ENCODE results near the gene DENND1A.

The DENND1A gene

GRCh38 chr9:123743737-123744136 lies 186.2 kb downstream of the DENND1A start:
- no peak overlapping the region for H2BK15ac ChIP-seq (ENCODE audit: low read length)
- H3K27ac ChIP-seq (replicated peaks; ENCODE audit: low read length), result no peak overlapping the region
- H3K14ac ChIP-seq (ENCODE audit: low read length), result no peak overlapping the region
- H3K4me2 ChIP-seq (ENCODE audit: insufficient read depth, low read length, poor library complexity, severe bottlenecking), result no peak overlapping the region
- H3K27me3 ChIP-seq (ENCODE audit: control insufficient read depth in 3 of 3, insufficient read depth in 3 of 3, low read depth in 1 of 3, low read length in 3 of 3), result no peaks in the 10 kb centered on the region
- no peak overlapping the region for H2BK120ac ChIP-seq (ENCODE audit: low read depth, low read length)
- no peak overlapping the region for H2BK12ac ChIP-seq (ENCODE audit: low read length)
- H3K18ac ChIP-seq (ENCODE audit: low read length), result no peak overlapping the region
- no peak overlapping the region for H2BK5ac ChIP-seq (ENCODE audit: low read length)
- peaks cover 2% of the 10 kb centered on the region for H3K79me1 ChIP-seq (ENCODE audit: low read depth, low read length)
- H3K9ac ChIP-seq (ENCODE audit: low read depth, low read length, poor library complexity), result no peak overlapping the region
- H3K36me3 ChIP-seq (replicated peaks in 1 of 2; ENCODE audit: control insufficient read depth in 2 of 2, insufficient read depth in 2 of 2, low read length in 2 of 2), result no peaks in the 10 kb centered on the region
- no peak overlapping the region for H4K91ac ChIP-seq (ENCODE audit: low read depth, low read length, poor library complexity)
- WGBS, 2 donors (ENCODE audit: extremely low coverage in 2 of 2, insufficient read length in 2 of 2, insufficient replicate concordance in 1 of 2), result no CpG with 5 or more reads among the region's 4 CpGs
- no peak for DNase-seq (ENCODE audit: low spot score)
- no peak overlapping the region for H4K8ac ChIP-seq (ENCODE audit: low read depth, low read length)
- H3K4ac ChIP-seq (ENCODE audit: low read length), result no peak overlapping the region
- no peak overlapping the region for H3K4me3 ChIP-seq (ENCODE audit: low read length in 2 of 2)
- H3K23ac ChIP-seq (ENCODE audit: low read depth, low read length, poor library complexity), result no peak overlapping the region
- no peaks in the 10 kb centered on the region for H3K9me3 ChIP-seq (replicated peaks in 1 of 2; ENCODE audit: control insufficient read depth in 2 of 2, insufficient read depth in 1 of 2, low read depth in 1 of 2, low read length in 2 of 2)
- no peak overlapping the region for H2AK5ac ChIP-seq (ENCODE audit: low read depth, low read length)
- no peak overlapping the region for H2AFZ ChIP-seq (ENCODE audit: low read length)
- H3K4me1 ChIP-seq (ENCODE audit: control insufficient read depth in 2 of 2, insufficient read depth in 1 of 2, low read depth in 1 of 2, low read length in 2 of 2), result peaks cover 6 to 10% of the 10 kb centered on the region in 2 donors

GRCh38 chr9:123742009-123742767 lies 187.7 kb downstream of the DENND1A start:
- Histone ChIP-seq H2AFZ (ENCODE audit: low read length) (peak overlapping the region; percentile 13), H2BK12ac (ENCODE audit: low read length) (no peak overlapping the region), H3K4me3 (ENCODE audit: low read length in 2 of 2) (no peak overlapping the region), H3K23ac (ENCODE audit: low read depth, low read length, poor library complexity) (no peak overlapping the region), H3K79me1 (ENCODE audit: low read depth, low read length) (peaks cover 2% of the 10 kb centered on the region), H3K4me1 (ENCODE audit: control insufficient read depth in 2 of 2, insufficient read depth in 1 of 2, low read depth in 1 of 2, low read length in 2 of 2) (peaks cover 6 to 11% of the 10 kb centered on the region in 2 donors), H3K36me3 (replicated peaks in 1 of 2; ENCODE audit: control insufficient read depth in 2 of 2, insufficient read depth in 2 of 2, low read length in 2 of 2) (no peaks in the 10 kb centered on the region), H3K9ac (ENCODE audit: low read depth, low read length, poor library complexity) (no peak overlapping the region), H2BK15ac (ENCODE audit: low read length) (no peak overlapping the region), H2BK120ac (ENCODE audit: low read depth, low read length) (no peak overlapping the region), H4K91ac (ENCODE audit: low read depth, low read length, poor library complexity) (no peak overlapping the region), H3K4me2 (ENCODE audit: insufficient read depth, low read length, poor library complexity, severe bottlenecking) (no peak overlapping the region), H3K4ac (ENCODE audit: low read length) (no peak overlapping the region), H3K9me3 (replicated peaks in 1 of 2; ENCODE audit: control insufficient read depth in 2 of 2, insufficient read depth in 1 of 2, low read depth in 1 of 2, low read length in 2 of 2) (no peaks in the 10 kb centered on the region), H3K27ac (replicated peaks; ENCODE audit: low read length) (peak overlapping the region; percentile 51), H2BK5ac (ENCODE audit: low read length) (no peak overlapping the region), H2AK5ac (ENCODE audit: low read depth, low read length) (no peak overlapping the region), H3K27me3 (ENCODE audit: control insufficient read depth in 3 of 3, insufficient read depth in 3 of 3, low read depth in 1 of 3, low read length in 3 of 3) (no peaks in the 10 kb centered on the region), H3K14ac (ENCODE audit: low read length) (no peak overlapping the region), H3K18ac (ENCODE audit: low read length) (no peak overlapping the region), H4K8ac (ENCODE audit: low read depth, low read length) (no peak overlapping the region)
- WGBS, 2 donors (ENCODE audit: extremely low coverage in 2 of 2, insufficient read length in 2 of 2, insufficient replicate concordance in 1 of 2), result no CpG with 5 or more reads among the region's 7 CpGs
- peak; percentile 27 for DNase-seq (ENCODE audit: low spot score)

- no peak overlapping the region for H2BK12ac ChIP-seq (ENCODE audit: low read length)
- DNase-seq (ENCODE audit: low spot score), result no peak
- H3K4me1 ChIP-seq (ENCODE audit: control insufficient read depth in 2 of 2, insufficient read depth in 1 of 2, low read depth in 1 of 2, low read length in 2 of 2), result peaks cover 6 to 11% of the 10 kb centered on the region in 2 donors
- H3K27me3 ChIP-seq (ENCODE audit: control insufficient read depth in 3 of 3, insufficient read depth in 3 of 3, low read depth in 1 of 3, low read length in 3 of 3), result no peaks in the 10 kb centered on the region
- H2BK120ac ChIP-seq (ENCODE audit: low read depth, low read length), result no peak overlapping the region
- H2BK5ac ChIP-seq (ENCODE audit: low read length), result no peak overlapping the region
- no peak overlapping the region for H3K4me3 ChIP-seq (ENCODE audit: low read length in 2 of 2)
- H3K9me3 ChIP-seq (replicated peaks in 1 of 2; ENCODE audit: control insufficient read depth in 2 of 2, insufficient read depth in 1 of 2, low read depth in 1 of 2, low read length in 2 of 2), result no peaks in the 10 kb centered on the region
- no peak overlapping the region for H2AFZ ChIP-seq (ENCODE audit: low read length)
- WGBS, 2 donors (ENCODE audit: extremely low coverage in 2 of 2, insufficient read length in 2 of 2, insufficient replicate concordance in 1 of 2), result no CpG with 5 or more reads among the region's 3 CpGs
- H3K36me3 ChIP-seq (replicated peaks in 1 of 2; ENCODE audit: control insufficient read depth in 2 of 2, insufficient read depth in 2 of 2, low read length in 2 of 2), result no peaks in the 10 kb centered on the region
- H2BK15ac ChIP-seq (ENCODE audit: low read length), result no peak overlapping the region
- peaks cover 2% of the 10 kb centered on the region for H3K79me1 ChIP-seq (ENCODE audit: low read depth, low read length)
- H3K23ac ChIP-seq (ENCODE audit: low read depth, low read length, poor library complexity), result no peak overlapping the region
- H3K4ac ChIP-seq (ENCODE audit: low read length), result no peak overlapping the region
- H3K27ac ChIP-seq (replicated peaks; ENCODE audit: low read length), result no peak overlapping the region
- H4K91ac ChIP-seq (ENCODE audit: low read depth, low read length, poor library complexity), result no peak overlapping the region
- H3K4me2 ChIP-seq (ENCODE audit: insufficient read depth, low read length, poor library complexity, severe bottlenecking), result no peak overlapping the region
- H4K8ac ChIP-seq (ENCODE audit: low read depth, low read length), result no peak overlapping the region
- H3K9ac ChIP-seq (ENCODE audit: low read depth, low read length, poor library complexity), result no peak overlapping the region
- no peak overlapping the region for H3K18ac ChIP-seq (ENCODE audit: low read length)
- no peak overlapping the region for H3K14ac ChIP-seq (ENCODE audit: low read length)
- no peak overlapping the region for H2AK5ac ChIP-seq (ENCODE audit: low read depth, low read length)
Measured at GRCh38 chr9:123741214-123741613, 188.7 kb downstream of the DENND1A start.

GRCh38 chr9:123739902-123740301 lies 190.0 kb downstream of the DENND1A start:
- Histone ChIP-seq H2BK5ac (ENCODE audit: low read length) (no peak overlapping the region), H3K27ac (replicated peaks; ENCODE audit: low read length) (no peak overlapping the region), H3K4me2 (ENCODE audit: insufficient read depth, low read length, poor library complexity, severe bottlenecking) (no peak overlapping the region), H3K14ac (ENCODE audit: low read length) (no peak overlapping the region), H3K36me3 (replicated peaks in 1 of 2; ENCODE audit: control insufficient read depth in 2 of 2, insufficient read depth in 2 of 2, low read length in 2 of 2) (no peaks in the 10 kb centered on the region), H2AK5ac (ENCODE audit: low read depth, low read length) (no peak overlapping the region), H3K4me1 (ENCODE audit: control insufficient read depth in 2 of 2, insufficient read depth in 1 of 2, low read depth in 1 of 2, low read length in 2 of 2) (peaks cover 6 to 11% of the 10 kb centered on the region in 2 donors), H3K9ac (ENCODE audit: low read depth, low read length, poor library complexity) (no peak overlapping the region), H2BK15ac (ENCODE audit: low read length) (no peak overlapping the region), H3K4ac (ENCODE audit: low read length) (no peak overlapping the region), H2AFZ (ENCODE audit: low read length) (no peak overlapping the region), H3K23ac (ENCODE audit: low read depth, low read length, poor library complexity) (no peak overlapping the region), H3K18ac (ENCODE audit: low read length) (no peak overlapping the region), H2BK120ac (ENCODE audit: low read depth, low read length) (no peak overlapping the region), H3K79me1 (ENCODE audit: low read depth, low read length) (peaks cover 2% of the 10 kb centered on the region), H2BK12ac (ENCODE audit: low read length) (no peak overlapping the region), H3K27me3 (ENCODE audit: control insufficient read depth in 3 of 3, insufficient read depth in 3 of 3, low read depth in 1 of 3, low read length in 3 of 3) (no peaks in the 10 kb centered on the region), H4K91ac (ENCODE audit: low read depth, low read length, poor library complexity) (no peak overlapping the region), H3K4me3 (ENCODE audit: low read length in 2 of 2) (no peak overlapping the region), H3K9me3 (replicated peaks in 1 of 2; ENCODE audit: control insufficient read depth in 2 of 2, insufficient read depth in 1 of 2, low read depth in 1 of 2, low read length in 2 of 2) (no peaks in the 10 kb centered on the region), H4K8ac (ENCODE audit: low read depth, low read length) (no peak overlapping the region)
- DNase-seq (ENCODE audit: low spot score), result no peak
- WGBS, 2 donors (ENCODE audit: extremely low coverage in 2 of 2, insufficient read length in 2 of 2, insufficient replicate concordance in 1 of 2), result no CpG with 5 or more reads among the region's 2 CpGs

Data from neuronal stem cell (in vitro differentiated cells).